Activated CD4-positive, alpha-beta T cell treated with anti-CD3 and anti-CD28 coated beads for 4 hours (primary cell): ENCODE measurements around the gene MED22.

Experiments
- DNase-seq, 2 donors: peaks; one replicate each; pipeline ENCODE4 v3.0.0-alpha.2; 2020

The MED22 gene

GRCh38 chr9:133375724-133376654 lies 28.1 kb upstream of the MED22 start, which contains the start of the genes STKLD1 and SURF4:
TSS of gene STKLD1 (plus strand) at chr9:133376366. CDS start at chr9:133376474, 108 bp downstream.
TSS of gene SURF4 (minus strand) at chr9:133376060. CDS start at chr9:133375969, 91 bp downstream.
- DNase-seq = peak; percentile 90 to 94

- DNase-seq = no peak
These were observed 27.3 kb upstream of the MED22 start for GRCh38 chr9:133375116-133375723.

- DNase-seq = no peak
These were observed 26.7 kb upstream of the MED22 start for GRCh38 chr9:133374612-133375115.

- no peak for DNase-seq
These were observed 24.2 kb upstream of the MED22 start for GRCh38 chr9:133372144-133372543.

GRCh38 chr9:133371261-133371711 lies 23.4 kb upstream of the MED22 start:
- peak; percentile 70 to 73 for DNase-seq

- DNase-seq = peak; percentile 31 to 39
These were observed 22.8 kb upstream of the MED22 start for GRCh38 chr9:133370685-133371084.

GRCh38 chr9:133369933-133370332 lies 22.0 kb upstream of the MED22 start:
- no peak for DNase-seq

GRCh38 chr9:133369422-133369821 lies 21.5 kb upstream of the MED22 start:
- no peak for DNase-seq

- no peak for DNase-seq
These were observed 20.4 kb upstream of the MED22 start for GRCh38 chr9:133368249-133368881.

- DNase-seq = no peak
These were observed 19.8 kb upstream of the MED22 start for GRCh38 chr9:133367778-133368177.

- DNase-seq = no peak
These were observed 19.3 kb upstream of the MED22 start for GRCh38 chr9:133367221-133367620.

- no peak for DNase-seq
These were observed 18.5 kb upstream of the MED22 start for GRCh38 chr9:133366435-133366834.

GRCh38 chr9:133362359-133363044 lies 14.6 kb upstream of the MED22 start:
- DNase-seq = no peak

- DNase-seq = no peak
These were observed 13.7 kb upstream of the MED22 start for GRCh38 chr9:133361507-133362092.

GRCh38 chr9:133360400-133361393 lies 12.8 kb upstream of the MED22 start:
- DNase-seq = no peak

GRCh38 chr9:133359399-133360175 lies 11.7 kb upstream of the MED22 start:
- DNase-seq = no peak

GRCh38 chr9:133357656-133358055 lies 9.7 kb upstream of the MED22 start:
- DNase-seq = no peak

GRCh38 chr9:133356391-133357091 lies 8.6 kb upstream of the MED22 start, which contains the start of the genes SURF1 and SURF2:
TSS of gene SURF1 (minus strand) at chr9:133356487. CDS start at chr9:133356453, 34 bp downstream.
TSS of gene SURF2 (plus strand) at chr9:133356550. CDS start at chr9:133356593, 43 bp downstream.
- DNase-seq = peak; percentile 88 to 89

GRCh38 chr9:133355881-133356357 lies 8.0 kb upstream of the MED22 start:
- DNase-seq = no peak
